Activated B cell treated with CpG ODN at 0.5 μM for 24 hours (primary cell): ENCODE measurements around the gene PIEZO1. TPM values are rescaled to one million over a fixed set of nuclear protein-coding genes. Genes with fewer than 3 reads are reported as not detected.

Experiments used
- ATAC-seq: fragments of 200-7000 bp; cut with Tn5 transposase; one replicate; pipeline ENCODE4 v1.10.0; 2021; ENCODE audit warnings: low read depth, mild to moderate bottlenecking, moderate library complexity
- CTCF ChIA-PET: fragments of 350-600 bp; sonication (Branson Sonifier 250); formaldehyde crosslinking; loops from one replicate; lab custom pipeline; 2021; ENCODE audit warnings: antibody characterized with exemption; lab: Charles Lee
- POLR2A ChIA-PET: fragments of 350-600 bp; sonication (Branson Sonifier 250); formaldehyde crosslinking; loops from one replicate; lab custom pipeline; 2021; ENCODE audit warnings: antibody characterized with exemption; lab: Charles Lee
- DNase-seq: peaks from one replicate; pipeline ENCODE4 v3.0.0; 2022
- H3K27ac Mint-ChIP-seq: one replicate; pipeline ENCODE4 v1.8.0; 2020; ENCODE audit warnings: mixed read lengths
- H3K27me3 Mint-ChIP-seq: one replicate; pipeline ENCODE4 v1.8.0; 2021; ENCODE audit warnings: mixed read lengths
- H3K36me3 Mint-ChIP-seq: one replicate; pipeline ENCODE4 v1.8.0; 2021; ENCODE audit warnings: low read depth, mixed read lengths
- H3K4me1 Mint-ChIP-seq: one replicate; pipeline ENCODE4 v1.8.0; 2021; ENCODE audit warnings: mixed read lengths
- H3K4me3 Mint-ChIP-seq: one replicate; pipeline ENCODE4 v1.8.0; 2020; ENCODE audit warnings: mild to moderate bottlenecking, mixed read lengths
- H3K9me3 Mint-ChIP-seq: one replicate; pipeline ENCODE4 v1.8.0; 2020; ENCODE audit warnings: mixed read lengths
- intact Hi-C: fragments of 100-400 bp; cut with micrococcal nuclease; formaldehyde crosslinking; loops from one replicate; pipeline ENCODE4 v1.15.1; 2024
- total RNA-seq: library from RNA; stranded (reverse); gene quantifications from 2 replicates; pipeline ENCODE4 v1.2.3, GENCODE V29; 2022
- TF ChIP-seq, protein P1 (sequence below): fragments of 200-600 bp; IDR thresholded peaks from one replicate; pipeline ENCODE4 v1.8.0; 2022; ENCODE audit warnings: antibody characterized with exemption, mild to moderate bottlenecking

The PIEZO1 gene
- total RNA-seq, 1 donor from 2014 or later: 85.9 TPM

DNA sequence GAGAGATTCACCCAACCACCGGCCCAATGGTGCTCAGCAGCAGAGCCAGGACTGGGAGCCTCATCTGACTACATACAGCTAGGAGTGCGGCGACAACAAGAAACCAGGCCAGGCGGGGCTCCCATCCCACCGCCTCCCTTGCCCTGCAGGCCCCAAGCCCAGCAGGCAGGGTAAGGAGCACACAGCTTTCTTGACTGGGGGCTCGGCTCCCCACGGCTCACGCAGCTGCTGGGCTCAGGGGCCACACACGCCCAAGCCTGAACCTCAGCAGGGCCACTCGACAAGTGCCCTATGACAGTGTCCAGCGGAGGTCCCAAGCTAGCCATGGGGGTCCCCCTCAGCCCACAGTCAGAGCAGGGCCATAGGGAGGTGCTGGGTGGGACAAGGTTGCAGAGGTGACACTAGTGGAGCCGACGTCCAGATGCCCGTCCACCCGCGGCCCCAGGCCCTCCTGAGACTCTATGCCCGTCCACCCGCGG, 13.7 kb downstream of the PIEZO1 start:
- TF ChIP-seq, protein P1, sequence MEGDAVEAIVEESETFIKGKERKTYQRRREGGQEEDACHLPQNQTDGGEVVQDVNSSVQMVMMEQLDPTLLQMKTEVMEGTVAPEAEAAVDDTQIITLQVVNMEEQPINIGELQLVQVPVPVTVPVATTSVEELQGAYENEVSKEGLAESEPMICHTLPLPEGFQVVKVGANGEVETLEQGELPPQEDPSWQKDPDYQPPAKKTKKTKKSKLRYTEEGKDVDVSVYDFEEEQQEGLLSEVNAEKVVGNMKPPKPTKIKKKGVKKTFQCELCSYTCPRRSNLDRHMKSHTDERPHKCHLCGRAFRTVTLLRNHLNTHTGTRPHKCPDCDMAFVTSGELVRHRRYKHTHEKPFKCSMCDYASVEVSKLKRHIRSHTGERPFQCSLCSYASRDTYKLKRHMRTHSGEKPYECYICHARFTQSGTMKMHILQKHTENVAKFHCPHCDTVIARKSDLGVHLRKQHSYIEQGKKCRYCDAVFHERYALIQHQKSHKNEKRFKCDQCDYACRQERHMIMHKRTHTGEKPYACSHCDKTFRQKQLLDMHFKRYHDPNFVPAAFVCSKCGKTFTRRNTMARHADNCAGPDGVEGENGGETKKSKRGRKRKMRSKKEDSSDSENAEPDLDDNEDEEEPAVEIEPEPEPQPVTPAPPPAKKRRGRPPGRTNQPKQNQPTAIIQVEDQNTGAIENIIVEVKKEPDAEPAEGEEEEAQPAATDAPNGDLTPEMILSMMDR: no peak
- no peak for DNase-seq
- Mint-ChIP-seq H3K4me3 (no peak overlapping the region), H3K4me1 (peaks cover 54% of the 10 kb centered on the region), H3K27me3 (no peaks in the 10 kb centered on the region), H3K36me3 (peaks cover under 1% of the 10 kb centered on the region), H3K9me3 (no peaks in the 10 kb centered on the region), H3K27ac (peak overlapping the region; percentile 35)
- ChIA-PET CTCF (interaction anchor here (2.6 kb wide), 1 partner anchor 9 kb away, joined by 9 read pairs; no protein-coding TSS in a partner anchor), POLR2A (interaction anchor here (2.5 to 3.4 kb wide), 2 partner anchors 10 to 26 kb away, joined by 14 to 30 read pairs; no protein-coding TSS in a partner anchor)
- intact Hi-C loops: no loop called here
- no peak for ATAC-seq

DNA sequence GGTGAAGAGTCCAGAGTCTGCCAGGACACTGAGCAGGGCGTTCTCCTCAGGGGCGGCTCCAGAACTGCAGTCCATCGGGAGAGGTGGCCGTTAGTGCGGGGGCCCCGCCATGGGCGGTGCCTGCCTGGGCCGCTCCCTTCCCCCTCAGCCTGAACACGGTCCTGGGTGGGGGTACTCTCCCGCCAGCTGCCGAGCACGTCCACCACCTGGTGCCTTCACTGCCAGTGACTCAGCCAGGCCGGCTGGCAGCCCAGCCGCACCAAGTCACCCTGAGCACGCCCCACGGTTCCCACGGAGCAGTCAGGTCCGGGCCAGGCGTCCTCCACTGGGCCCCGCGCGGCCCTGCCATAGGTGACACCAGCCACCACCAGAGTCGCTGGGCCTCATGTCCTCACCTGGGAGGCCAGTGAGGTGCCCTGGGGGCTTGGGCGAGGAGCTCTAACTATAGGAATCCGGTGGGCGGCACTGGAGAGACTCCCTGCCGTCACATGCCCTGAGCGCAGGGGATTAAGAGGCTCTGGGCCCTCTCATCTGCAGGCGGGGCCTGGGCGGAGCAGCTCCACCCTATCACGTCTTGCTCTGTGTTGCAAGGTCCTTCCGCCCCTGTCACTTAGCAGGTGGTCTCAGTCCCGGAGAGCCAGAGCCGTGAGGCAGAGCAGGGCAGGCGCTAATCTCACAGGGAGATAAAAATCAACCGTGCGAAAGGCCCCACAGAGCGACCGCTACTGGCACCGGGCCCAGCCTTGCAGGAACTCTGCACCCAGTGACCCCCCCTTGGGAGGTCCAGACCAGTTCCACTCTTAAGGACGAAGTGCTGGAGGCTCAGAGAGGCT, 14.3 kb downstream of the PIEZO1 start:
- Mint-ChIP-seq H3K9me3 (no peaks in the 10 kb centered on the region), H3K27me3 (no peaks in the 10 kb centered on the region), H3K27ac (peak overlapping the region; percentile 35), H3K4me3 (peak overlapping the region; percentile 19), H3K36me3 (no peaks in the 10 kb centered on the region), H3K4me1 (peaks cover 61% of the 10 kb centered on the region)
- ATAC-seq (peak; percentile 54), DNase-seq (peak; percentile 43)
- intact Hi-C loops: no loop called here
- TF ChIP-seq, protein P1: no peak
- CTCF ChIA-PET: interaction anchor here (2.6 kb wide), 1 partner anchor 10 kb away, joined by 9 read pairs; no protein-coding TSS in a partner anchor
- POLR2A ChIA-PET: interaction anchor here (1.1 to 3.4 kb wide), 4 partner anchors 11 to 32 kb away, joined by 6 to 30 read pairs (median 12); no protein-coding TSS in a partner anchor

DNA sequence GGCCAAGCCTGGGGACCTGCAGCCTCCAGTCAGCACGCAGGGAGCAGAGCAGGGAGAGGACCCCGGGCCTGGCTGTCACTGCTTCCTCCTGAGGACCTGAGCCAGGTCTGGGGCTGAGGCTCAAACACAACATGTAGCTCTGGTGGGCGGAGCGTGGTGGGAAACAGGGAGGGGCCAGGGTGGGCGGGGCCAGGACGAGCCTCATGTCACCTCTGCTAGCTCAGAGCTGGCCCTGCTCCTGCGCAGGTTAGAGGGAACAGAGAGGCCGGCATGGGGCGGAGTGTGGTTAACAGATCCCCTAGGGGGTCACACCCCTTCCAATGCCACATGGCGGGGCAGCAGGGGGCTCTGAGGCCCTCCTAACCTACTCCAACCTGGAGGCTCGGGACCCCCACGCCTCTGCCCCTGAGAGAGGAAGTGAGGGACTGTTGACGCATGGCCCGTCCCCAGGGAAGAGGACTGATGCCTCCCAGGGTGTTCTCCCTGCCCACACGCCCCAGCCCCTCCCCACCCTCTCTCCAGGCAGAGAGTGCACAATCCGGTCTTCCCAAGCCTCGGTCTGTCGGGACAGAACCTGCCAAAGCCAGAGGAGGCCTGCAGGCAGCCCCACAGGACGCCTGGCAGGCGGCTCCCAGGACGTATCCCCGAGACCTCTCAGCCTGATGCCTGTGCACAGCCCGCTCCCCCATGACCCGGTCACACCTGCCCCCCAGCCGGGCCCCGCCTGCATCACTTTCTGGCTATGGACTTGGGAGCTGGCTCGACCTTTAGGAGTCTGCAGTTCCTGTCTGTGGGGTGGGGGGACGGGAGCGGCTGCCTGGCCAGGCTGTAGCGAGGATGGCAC, 15.2 kb downstream of the PIEZO1 start:
- TF ChIP-seq, protein P1: no peak
- Mint-ChIP-seq H3K27ac (peak overlapping the region; percentile 24), H3K4me3 (peak overlapping the region; percentile 24), H3K27me3 (no peaks in the 10 kb centered on the region), H3K36me3 (no peaks in the 10 kb centered on the region), H3K4me1 (peaks cover 65% of the 10 kb centered on the region), H3K9me3 (no peaks in the 10 kb centered on the region)
- ChIA-PET CTCF (interaction anchor here (0.7 to 2.6 kb wide), 4 partner anchors 10 to 26 kb away, joined by 3 to 9 read pairs (median 3); no protein-coding TSS in a partner anchor), POLR2A (interaction anchor here (0.6 to 3.4 kb wide), 6 partner anchors 10 to 33 kb away, joined by 3 to 30 read pairs (median 8); no protein-coding TSS in a partner anchor)
- DNase-seq (peak; percentile 61), ATAC-seq (peak; percentile 74)
- intact Hi-C loops: loop anchor here (2.0 kb wide), 1 partner anchor 25 kb away; no protein-coding TSS in a partner anchor

DNA sequence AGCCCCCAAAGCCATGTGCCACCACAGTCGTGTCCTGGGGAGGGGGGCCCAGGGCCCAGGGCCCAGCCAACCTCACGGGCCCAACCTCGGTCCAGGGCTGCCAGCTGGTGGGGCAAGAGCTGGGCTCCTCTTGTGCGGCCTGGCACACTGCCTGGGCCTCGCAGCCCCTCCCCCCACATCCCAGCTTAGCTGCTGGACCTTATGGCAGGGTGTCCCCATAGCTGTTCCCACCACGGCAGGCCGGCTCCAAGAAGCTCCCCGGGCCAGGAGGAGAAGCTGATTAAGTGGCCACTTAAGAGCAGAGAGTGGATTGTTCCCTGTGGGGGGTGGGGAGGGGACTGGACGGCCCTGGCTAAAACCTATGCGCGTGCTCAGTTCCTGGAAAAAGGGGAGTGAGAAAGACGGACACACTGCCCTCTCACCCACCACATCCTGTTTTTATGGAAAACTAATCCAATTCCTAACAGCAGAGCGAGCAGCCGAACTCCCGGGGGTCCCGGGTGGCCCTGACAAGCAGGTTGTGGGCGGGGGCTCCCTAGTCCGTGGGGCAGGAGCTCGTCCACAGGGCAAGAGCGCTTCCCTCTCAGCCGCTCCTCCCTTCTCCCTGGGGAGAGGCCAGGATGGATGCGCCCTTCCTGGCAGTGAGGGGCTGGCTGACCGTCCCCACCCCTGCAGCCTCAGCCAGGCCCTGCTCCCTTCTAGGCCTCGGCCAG, 16.8 kb downstream of the PIEZO1 start:
- no peak for ATAC-seq
- H3K36me3 Mint-ChIP-seq: peaks cover 5% of the 10 kb centered on the region
- no peaks in the 10 kb centered on the region for H3K27me3 Mint-ChIP-seq
- DNase-seq: no peak
- no peaks in the 10 kb centered on the region for H3K9me3 Mint-ChIP-seq
- no peak overlapping the region for H3K4me3 Mint-ChIP-seq
- ChIA-PET POLR2A (interaction anchor here (1.0 to 1.3 kb wide), 3 partner anchors 13 to 17 kb away, joined by 6 to 7 read pairs (median 7); partner anchors contain the start of gene PIEZO1), CTCF (no interaction called here)
- TF ChIP-seq, protein P1: no peak
- intact Hi-C loops: loop anchor here (2.0 kb wide), 1 partner anchor 23 kb away; no protein-coding TSS in a partner anchor
- no peak overlapping the region for H3K27ac Mint-ChIP-seq
- H3K4me1 Mint-ChIP-seq: peaks cover 60% of the 10 kb centered on the region
